ENCODE data around the gene DDX19B. TPM values are rescaled to one million over a fixed set of nuclear protein-coding genes. Genes with fewer than 3 reads are reported as not detected.
"Not testable (repeated sequence)": the region's sequence is repeated elsewhere in the genome, so short reads cannot be mapped to it uniquely, and the experiment has no call there.

DDX19B gene
- total RNA-seq, 1 donor from 2014 or later, result 37.1 TPM

GRCh38 chr16:70289229-70290094 is 9.5 kb upstream of the DDX19B start, which contains the start of gene AARS1:
TSS of gene AARS1 (minus strand) at chr16:70289506. CDS start at chr16:70282763, 6,743 bp downstream.
- Mint-ChIP-seq H3K4me3 (ENCODE audit: unreplicated experiment) (peak within 1 kb of the TSS; percentile 99), H3K27ac (ENCODE audit: unreplicated experiment) (peak within 1 kb of the TSS; percentile 99), H3K9me3 (ENCODE audit: unreplicated experiment) (no peaks in the 10 kb centered on the region), H3K27me3 (ENCODE audit: unreplicated experiment) (no peaks in the 10 kb centered on the region), H3K36me3 (ENCODE audit: unreplicated experiment) (peaks cover 6% of the 10 kb centered on the region), H3K4me1 (ENCODE audit: unreplicated experiment) (peaks cover 24% of the 10 kb centered on the region)
- no peak for TF ChIP-seq CTCF (IDR thresholded peaks at IDR 0.05)
- peak; percentile 99 for DNase-seq (ENCODE audit: extremely low spot score, unreplicated experiment)

GRCh38 chr16:70290949-70291519 is 8.0 kb upstream of the DDX19B start:
- DNase-seq (ENCODE audit: extremely low spot score, unreplicated experiment), result no peak
- no peaks in the 10 kb centered on the region for H3K27me3 Mint-ChIP-seq (ENCODE audit: unreplicated experiment)
- no peaks in the 10 kb centered on the region for H3K9me3 Mint-ChIP-seq (ENCODE audit: unreplicated experiment)
- no peak for TF ChIP-seq CTCF (IDR thresholded peaks at IDR 0.05)
- H3K4me3 Mint-ChIP-seq (ENCODE audit: unreplicated experiment), result no peak overlapping the region
- peaks cover 14% of the 10 kb centered on the region for H3K4me1 Mint-ChIP-seq (ENCODE audit: unreplicated experiment)
- H3K27ac Mint-ChIP-seq (ENCODE audit: unreplicated experiment), result peak overlapping the region; percentile 94
- H3K36me3 Mint-ChIP-seq (ENCODE audit: unreplicated experiment), result no peaks in the 10 kb centered on the region

DNA sequence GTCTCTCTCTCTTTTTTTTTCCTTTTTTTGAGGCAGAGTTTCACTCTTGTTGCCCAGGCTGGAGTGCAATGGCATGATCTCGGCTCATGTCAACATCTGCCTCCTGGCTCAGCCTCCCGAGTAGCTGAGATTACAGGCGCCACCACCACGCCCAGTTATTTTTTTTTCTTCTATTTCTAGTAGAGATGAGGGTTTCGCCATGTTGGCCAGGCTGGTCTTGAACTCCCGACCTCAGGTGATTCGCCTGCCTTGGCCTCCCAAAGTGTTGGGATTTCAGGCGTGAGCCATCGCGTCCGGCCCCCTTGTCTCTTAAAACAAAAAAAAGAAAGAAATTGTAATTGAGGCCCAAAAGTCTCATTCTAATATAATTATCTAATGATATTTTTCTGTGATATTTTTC is 6.8 kb upstream of the DDX19B start:
- not testable (repeated sequence) for DNase-seq (ENCODE audit: extremely low spot score, unreplicated experiment); H3K9me3 Mint-ChIP-seq (ENCODE audit: unreplicated experiment); H3K4me3 Mint-ChIP-seq (ENCODE audit: unreplicated experiment); H3K27me3 Mint-ChIP-seq (ENCODE audit: unreplicated experiment); H3K36me3 Mint-ChIP-seq (ENCODE audit: unreplicated experiment); H3K27ac Mint-ChIP-seq (ENCODE audit: unreplicated experiment)
- peaks cover 14% of the 10 kb centered on the region for H3K4me1 Mint-ChIP-seq (ENCODE audit: unreplicated experiment)

DNA sequence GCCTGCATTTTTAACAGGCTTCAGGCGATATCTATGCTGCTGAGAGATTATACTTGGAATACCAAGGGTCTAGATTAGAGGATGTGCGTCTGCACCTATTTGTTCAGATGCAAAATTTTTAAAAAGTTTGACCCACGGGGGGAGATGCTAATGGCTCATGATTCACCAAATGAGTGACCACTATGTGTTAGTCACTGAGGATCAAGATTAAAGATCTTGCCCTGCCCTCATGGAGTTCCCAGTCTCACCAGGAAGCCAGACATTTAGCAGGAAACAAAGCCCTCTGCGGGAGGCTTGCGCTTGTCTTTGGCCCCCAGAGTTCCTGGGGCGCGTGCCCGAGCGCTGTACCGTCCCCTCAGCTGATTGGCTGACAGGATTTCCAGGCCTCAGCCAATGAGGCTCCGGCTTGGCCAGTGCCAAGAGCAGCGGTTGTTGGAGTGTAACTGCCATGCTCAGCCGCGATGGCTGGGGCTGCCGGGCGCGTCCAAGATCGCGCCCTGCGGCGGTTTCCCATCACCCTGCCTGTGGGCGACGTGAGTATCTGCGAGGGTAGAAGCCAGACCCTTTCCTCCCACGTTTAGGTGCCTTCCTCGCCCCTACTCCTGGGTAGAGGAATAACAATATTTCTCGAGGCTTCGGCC is 4.5 kb upstream of the DDX19B start:
- Mint-ChIP-seq H3K9me3 (ENCODE audit: unreplicated experiment) (no peaks in the 10 kb centered on the region), H3K4me1 (ENCODE audit: unreplicated experiment) (peaks cover 13% of the 10 kb centered on the region), H3K27ac (ENCODE audit: unreplicated experiment) (no peak overlapping the region), H3K36me3 (ENCODE audit: unreplicated experiment) (no peaks in the 10 kb centered on the region), H3K27me3 (ENCODE audit: unreplicated experiment) (no peaks in the 10 kb centered on the region), H3K4me3 (ENCODE audit: unreplicated experiment) (no peak overlapping the region)
- TF ChIP-seq CTCF (IDR thresholded peaks at IDR 0.05), result no peak
- DNase-seq (ENCODE audit: extremely low spot score, unreplicated experiment), result no peak

DNA sequence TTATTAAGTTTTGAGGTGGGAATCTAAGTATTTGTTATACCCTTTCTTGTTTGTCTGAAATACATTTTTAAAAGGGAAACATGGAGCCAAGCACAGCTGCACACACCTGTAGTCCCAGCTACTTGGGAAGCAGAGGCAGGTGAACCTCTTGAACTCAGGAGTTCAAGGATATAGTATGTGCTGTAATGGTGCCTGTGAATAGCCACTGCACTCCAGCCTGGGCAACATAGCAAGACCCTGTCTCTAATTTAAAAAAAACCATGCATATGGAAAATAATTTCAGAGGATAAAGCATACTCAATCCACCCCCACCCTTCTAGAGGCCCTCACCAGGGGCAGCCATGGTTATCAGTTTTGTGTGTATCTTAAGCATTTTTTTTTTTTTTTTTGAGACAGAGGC is 3.4 kb upstream of the DDX19B start:
- Mint-ChIP-seq H3K27me3 (ENCODE audit: unreplicated experiment) (no peaks in the 10 kb centered on the region), H3K4me3 (ENCODE audit: unreplicated experiment) (no peak overlapping the region), H3K36me3 (ENCODE audit: unreplicated experiment) (peaks cover 2% of the 10 kb centered on the region), H3K27ac (ENCODE audit: unreplicated experiment) (no peak overlapping the region), H3K4me1 (ENCODE audit: unreplicated experiment) (peaks cover 17% of the 10 kb centered on the region), H3K9me3 (ENCODE audit: unreplicated experiment) (no peaks in the 10 kb centered on the region)
- DNase-seq (ENCODE audit: extremely low spot score, unreplicated experiment), result no peak
- TF ChIP-seq CTCF (IDR thresholded peaks at IDR 0.05), result no peak

All from osteocyte (in vitro differentiated cells).